ENCODE results near the gene NDST1.

The NDST1 gene

DNA sequence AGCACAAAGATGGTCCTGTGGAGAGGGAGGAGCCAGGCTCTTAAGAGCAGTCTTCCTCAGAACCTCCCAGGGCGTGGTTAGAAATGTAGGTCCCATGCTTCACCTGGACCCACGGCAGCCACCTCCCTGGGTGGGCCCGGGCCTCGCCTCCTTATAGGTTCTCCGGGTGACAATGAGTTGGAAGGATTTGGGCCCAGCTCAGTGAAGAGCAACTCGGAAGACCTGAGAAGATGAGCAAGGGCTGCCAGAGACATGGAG is 26.3 kb upstream of the NDST1 start:
- CTCF ChIA-PET = interaction anchor here (0.6 to 1.0 kb wide), 2 partner anchors 42 to 61 kb away, joined by 3 read pairs; no protein-coding TSS in a partner anchor
- no peak for TF ChIP-seq ELF4 (IDR thresholded peaks at IDR 0.05)
- TF ChIP-seq SP1 (IDR thresholded peaks at IDR 0.05) = no peak
- TF ChIP-seq FOXK2 (IDR thresholded peaks at IDR 0.05) = no peak
- TF ChIP-seq HDGF (IDR thresholded peaks at IDR 0.05; ENCODE audit: borderline replicate concordance) = no peak
- no peak for TF ChIP-seq ZNF384 (IDR thresholded peaks at IDR 0.05)
- POLR2A ChIA-PET = interaction anchor here (0.6 to 1.5 kb wide), 3 partner anchors 25 to 853 kb away, joined by 3 read pairs; no protein-coding TSS in a partner anchor
- DNase-seq (ENCODE audit: extremely low spot score) = no peak

DNA sequence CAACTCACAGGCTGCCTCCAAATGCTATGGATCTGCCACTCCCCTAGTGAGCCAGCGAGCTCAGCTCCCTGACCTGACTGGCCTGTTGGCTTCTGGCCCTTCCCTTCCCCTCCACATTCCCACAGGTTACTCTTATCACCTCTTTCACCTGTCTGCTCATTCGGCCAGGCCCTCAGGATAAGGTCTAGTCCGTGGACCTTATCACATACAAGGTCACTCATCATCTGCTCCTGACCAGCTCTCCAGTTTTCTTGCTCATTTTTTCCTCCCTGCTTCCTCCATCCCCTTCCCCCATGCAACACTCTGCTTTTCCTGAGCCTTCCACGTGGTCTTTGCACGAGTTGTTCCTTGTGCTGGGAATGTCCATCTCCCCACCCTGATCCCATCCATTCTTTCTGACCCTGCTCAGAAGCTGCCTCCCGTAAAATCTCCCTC is 25.9 kb upstream of the NDST1 start:
- no peak for TF ChIP-seq CTBP1 (IDR thresholded peaks at IDR 0.05; ENCODE audit: borderline replicate concordance)
- TF ChIP-seq ARNT (IDR thresholded peaks at IDR 0.05) = no peak
- TF ChIP-seq FOXA1 (IDR thresholded peaks at IDR 0.05) = no peak
- no peak for TF ChIP-seq L3MBTL2 (conservative IDR thresholded peaks at IDR 0.05)
- no peak for TF ChIP-seq SP1 (IDR thresholded peaks at IDR 0.05)
- no peak for TF ChIP-seq NFRKB (IDR thresholded peaks at IDR 0.05)
- no peak for TF ChIP-seq HDGF (IDR thresholded peaks at IDR 0.05; ENCODE audit: borderline replicate concordance)
- TF ChIP-seq LEF1 (IDR thresholded peaks at IDR 0.05; ENCODE audit: borderline replicate concordance) = no peak
- TF ChIP-seq BHLHE40 (IDR thresholded peaks at IDR 0.05; ENCODE audit: borderline replicate concordance) = no peak
- TF ChIP-seq FOXM1 (IDR thresholded peaks at IDR 0.05; ENCODE audit: borderline replicate concordance) = no peak
- no peak for TF ChIP-seq ELF4 (IDR thresholded peaks at IDR 0.05)
- no peak for TF ChIP-seq ZNF384 (IDR thresholded peaks at IDR 0.05)
- TF ChIP-seq, protein P1, sequence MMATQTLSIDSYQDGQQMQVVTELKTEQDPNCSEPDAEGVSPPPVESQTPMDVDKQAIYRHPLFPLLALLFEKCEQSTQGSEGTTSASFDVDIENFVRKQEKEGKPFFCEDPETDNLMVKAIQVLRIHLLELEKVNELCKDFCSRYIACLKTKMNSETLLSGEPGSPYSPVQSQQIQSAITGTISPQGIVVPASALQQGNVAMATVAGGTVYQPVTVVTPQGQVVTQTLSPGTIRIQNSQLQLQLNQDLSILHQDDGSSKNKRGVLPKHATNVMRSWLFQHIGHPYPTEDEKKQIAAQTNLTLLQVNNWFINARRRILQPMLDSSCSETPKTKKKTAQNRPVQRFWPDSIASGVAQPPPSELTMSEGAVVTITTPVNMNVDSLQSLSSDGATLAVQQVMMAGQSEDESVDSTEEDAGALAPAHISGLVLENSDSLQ (IDR thresholded peaks at IDR 0.05) = no peak
- CTCF ChIA-PET = interaction anchor here (0.5 to 1.0 kb wide), 2 partner anchors 42 to 1286 kb away, joined by 3 read pairs; no protein-coding TSS in a partner anchor
- no peak for DNase-seq (ENCODE audit: extremely low spot score)
- POLR2A ChIA-PET = interaction anchor here (0.5 to 1.5 kb wide), 4 partner anchors 25 to 853 kb away, joined by 3 read pairs; partner anchors contain the start of gene RBM22

DNA sequence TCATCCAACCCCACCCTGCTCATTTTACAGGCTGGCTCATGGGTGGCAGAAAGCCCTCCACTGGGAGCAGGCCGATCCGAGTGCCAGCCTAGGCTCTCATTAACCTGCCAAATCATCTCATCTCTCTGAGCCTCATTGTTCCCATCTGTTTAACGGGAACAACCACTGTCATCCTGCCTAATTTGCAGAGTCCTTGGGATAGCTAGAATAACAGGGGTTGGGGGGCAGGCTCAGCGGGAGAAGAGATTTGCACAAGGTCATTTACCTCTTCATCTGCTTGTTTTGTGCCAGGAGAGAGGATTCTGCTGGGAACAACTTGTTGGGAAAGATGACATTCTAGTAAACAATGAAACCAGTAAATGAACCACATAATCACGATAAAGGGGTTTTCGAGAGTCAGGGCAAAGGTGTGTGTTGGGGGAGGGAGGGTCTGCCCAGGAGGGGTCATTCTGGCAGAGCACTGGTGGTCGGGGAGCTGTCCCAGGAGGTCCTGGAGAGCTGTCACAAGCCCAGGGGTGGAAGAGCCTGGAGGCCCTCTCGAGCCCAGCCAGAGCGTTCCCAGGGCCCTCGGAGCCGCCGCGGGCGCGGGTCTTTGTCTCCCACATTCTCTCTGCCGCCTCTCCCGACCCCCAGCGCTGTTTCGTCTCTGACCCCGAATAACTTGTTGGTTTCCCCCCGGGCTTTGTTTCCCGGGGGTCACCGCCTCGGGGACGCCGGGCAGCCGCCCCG is 22.8 kb upstream of the NDST1 start:
- no peak for DNase-seq (ENCODE audit: extremely low spot score)
- ChIA-PET POLR2A (interaction anchor here (1.0 to 1.4 kb wide), 5 partner anchors 13 to 216 kb away, joined by 3 to 4 read pairs (median 4); partner anchors contain the start of gene RBM22), CTCF (interaction anchor here (0.6 to 0.9 kb wide), 2 partner anchors 26 to 104 kb away, joined by 3 to 8 read pairs; no protein-coding TSS in a partner anchor)
- TF ChIP-seq FOXA1 (IDR thresholded peaks at IDR 0.05) (no peak), L3MBTL2 (conservative IDR thresholded peaks at IDR 0.05) (peak; percentile 49; the same call in 1 of the 2 replicates)

DNA sequence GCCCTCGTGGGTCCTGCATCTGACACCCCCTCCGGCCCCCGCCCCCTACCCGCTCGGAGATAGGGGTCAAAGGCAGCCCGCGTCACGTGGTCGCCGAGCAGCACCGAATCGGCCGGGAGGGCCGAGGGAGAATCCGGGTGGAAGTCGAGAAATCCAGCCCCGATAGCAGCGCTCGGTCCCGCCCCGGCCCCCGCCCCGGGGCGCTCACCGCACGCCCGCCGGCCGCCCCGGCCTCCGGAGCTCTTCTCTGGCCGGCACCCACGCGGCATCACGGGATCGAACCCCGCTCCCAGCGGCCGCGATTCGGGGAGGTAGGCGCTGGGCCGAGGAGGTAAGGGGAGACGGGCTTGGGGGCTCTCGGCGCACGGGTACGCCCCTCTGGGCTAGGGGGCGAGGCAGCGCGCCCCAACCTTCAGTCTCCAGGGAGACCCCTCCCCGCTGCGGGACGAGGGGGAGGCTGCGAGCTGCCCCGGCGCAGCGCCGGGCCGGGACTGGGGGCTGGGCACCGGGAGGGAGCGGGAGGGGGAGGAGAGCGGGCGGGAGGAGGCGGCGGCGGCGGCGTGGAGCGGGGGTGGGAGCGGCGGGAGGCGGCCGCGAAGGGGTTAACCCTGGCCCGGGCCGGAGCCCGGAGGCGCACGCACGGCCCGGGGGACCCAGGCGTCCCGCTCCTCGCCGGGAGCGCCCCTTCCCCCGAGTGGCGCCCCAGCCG is 22.1 kb upstream of the NDST1 start:
- ChIA-PET CTCF (interaction anchor here (0.6 to 1.0 kb wide), 2 partner anchors 12 to 105 kb away, joined by 3 read pairs; no protein-coding TSS in a partner anchor), POLR2A (interaction anchor here (0.6 to 1.8 kb wide), 7 partner anchors 13 to 953 kb away, joined by 3 to 5 read pairs (median 3); no protein-coding TSS in a partner anchor)
- TF ChIP-seq SP1 (IDR thresholded peaks at IDR 0.05) = no peak
- no peak for TF ChIP-seq L3MBTL2 (conservative IDR thresholded peaks at IDR 0.05)
- no peak for TF ChIP-seq LEF1 (IDR thresholded peaks at IDR 0.05; ENCODE audit: borderline replicate concordance)
- no peak for TF ChIP-seq SUZ12 (IDR thresholded peaks at IDR 0.05)
- TF ChIP-seq BHLHE40 (IDR thresholded peaks at IDR 0.05; ENCODE audit: borderline replicate concordance) = no peak
- no peak for TF ChIP-seq HDGF (IDR thresholded peaks at IDR 0.05; ENCODE audit: borderline replicate concordance)
- TF ChIP-seq NFRKB (IDR thresholded peaks at IDR 0.05) = no peak
- TF ChIP-seq, protein P1 (IDR thresholded peaks at IDR 0.05) = no peak
- TF ChIP-seq FOXA1 (IDR thresholded peaks at IDR 0.05) = no peak
- no peak for TF ChIP-seq TARDBP (IDR thresholded peaks at IDR 0.05)
- TF ChIP-seq ZNF384 (IDR thresholded peaks at IDR 0.05) = no peak
- TF ChIP-seq CTBP1 (IDR thresholded peaks at IDR 0.05; ENCODE audit: borderline replicate concordance) = no peak
- TF ChIP-seq ELF4 (IDR thresholded peaks at IDR 0.05) = no peak
- no peak for TF ChIP-seq ARNT (IDR thresholded peaks at IDR 0.05)
- TF ChIP-seq FOXM1 (IDR thresholded peaks at IDR 0.05; ENCODE audit: borderline replicate concordance) = no peak
- TF ChIP-seq FOXK2 (IDR thresholded peaks at IDR 0.05) = no peak
- DNase-seq (ENCODE audit: extremely low spot score) = peak; percentile 71

DNA sequence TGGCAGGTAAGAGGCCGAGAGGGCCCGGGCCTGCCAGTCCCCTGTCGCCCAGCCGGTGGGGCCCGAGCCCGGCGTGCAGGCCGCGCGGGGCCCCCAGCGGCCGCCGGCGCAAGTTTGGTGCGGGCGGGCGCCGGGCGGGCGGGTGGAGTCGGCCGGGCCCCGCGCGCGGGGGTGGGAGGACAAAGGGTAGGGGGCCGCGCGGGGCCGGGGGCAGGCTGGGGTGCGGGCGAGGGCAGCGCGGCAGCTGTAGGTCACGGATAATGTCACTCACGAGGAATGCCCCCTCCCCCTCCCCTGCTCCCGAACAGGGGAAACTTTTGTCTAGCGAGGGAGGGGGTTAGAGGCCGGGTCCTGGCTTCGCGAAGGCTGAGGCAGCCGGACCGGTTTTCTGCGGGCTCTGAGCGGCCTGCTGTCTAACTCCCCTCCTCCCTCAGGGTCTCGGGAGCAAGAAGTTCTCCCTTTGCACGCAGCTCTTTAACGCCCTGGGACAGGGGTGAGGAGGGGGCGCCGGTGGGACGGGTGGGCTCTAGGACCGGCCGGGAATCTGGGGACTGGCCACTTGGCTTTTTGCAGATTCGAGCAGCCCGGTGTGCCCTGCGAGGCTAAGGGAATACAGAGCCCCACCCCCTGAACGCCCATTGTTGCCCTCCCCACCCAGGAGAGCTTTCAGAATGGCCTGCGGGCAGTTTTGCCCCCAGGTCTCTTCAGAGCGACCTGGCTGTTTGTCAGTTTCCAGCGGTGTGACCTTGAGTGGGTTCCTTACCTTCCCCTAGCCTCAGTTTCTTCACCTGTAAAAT is 21.3 kb upstream of the NDST1 start:
- CTCF ChIA-PET = interaction anchor here (1.0 kb wide), 1 partner anchor 12 kb away, joined by 3 read pairs; no protein-coding TSS in a partner anchor
- TF ChIP-seq HDGF (IDR thresholded peaks at IDR 0.05; ENCODE audit: borderline replicate concordance) (no peak), SUZ12 (IDR thresholded peaks at IDR 0.05) (no peak), FOXK2 (IDR thresholded peaks at IDR 0.05) (no peak), ELF4 (IDR thresholded peaks at IDR 0.05) (no peak), ARNT (IDR thresholded peaks at IDR 0.05) (0 out of 2 replicates have a peak, but pooled peaks have one; percentile 52), L3MBTL2 (conservative IDR thresholded peaks at IDR 0.05) (no peak), ZNF384 (IDR thresholded peaks at IDR 0.05) (no peak), FOXA1 (IDR thresholded peaks at IDR 0.05) (no peak), BHLHE40 (IDR thresholded peaks at IDR 0.05; ENCODE audit: borderline replicate concordance) (no peak), SP1 (IDR thresholded peaks at IDR 0.05) (no peak), FOXM1 (IDR thresholded peaks at IDR 0.05; ENCODE audit: borderline replicate concordance) (peak; percentile 68; the same call in 1 of the 2 replicates), NFRKB (IDR thresholded peaks at IDR 0.05) (no peak), CTBP1 (IDR thresholded peaks at IDR 0.05; ENCODE audit: borderline replicate concordance) (no peak)
- TF ChIP-seq, protein P1 (IDR thresholded peaks at IDR 0.05) = no peak
- POLR2A ChIA-PET = interaction anchor here (0.6 to 1.8 kb wide), 4 partner anchors 26 to 954 kb away, joined by 3 to 5 read pairs (median 4); no protein-coding TSS in a partner anchor
- peak; percentile 72 for DNase-seq (ENCODE audit: extremely low spot score)

Measured in HEK293T (cell line).